Esophagus mucosa (tissue), 1 donor: ENCODE data around the gene HSD3B7. TPM values are rescaled to one million over a fixed set of nuclear protein-coding genes. Genes with fewer than 3 reads are reported as not detected.
A peak's percentile ranks its signal among the peaks of the same experiment; 100 is the strongest.

Experiments
- ATAC-seq: fragments of 200-7000 bp; cut with Tn5 transposase; one replicate; pipeline ENCODE4 v1.9.1; 2020
- total RNA-seq: library from RNA; stranded (reverse); gene quantifications from one replicate; pipeline ENCODE4 v1.2.4, GENCODE V29; 2023
- donor health status: DM: yes; HTN: yes; CAD: no.

The HSD3B7 gene
- total RNA-seq, 1 donor from 2014 or later: 14.5 TPM

DNA sequence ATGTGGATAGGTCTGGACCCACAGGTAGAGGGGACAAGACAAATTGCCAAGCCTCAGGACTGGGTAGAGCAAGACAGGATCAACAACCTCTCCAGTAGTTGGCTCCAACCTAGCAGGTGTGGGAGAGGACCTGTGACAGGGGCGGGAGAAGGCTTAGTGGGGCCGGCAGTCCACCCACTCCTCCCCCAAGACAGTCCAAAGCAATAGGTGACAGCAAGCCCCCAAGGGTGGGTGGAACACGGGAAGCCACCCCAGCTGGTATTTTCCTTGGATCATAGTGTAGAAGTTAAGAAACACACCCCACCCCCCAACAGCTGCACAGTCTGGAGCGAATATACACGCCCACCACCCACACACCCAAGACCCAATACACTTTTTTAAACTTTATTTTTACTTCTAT is 44.3 kb downstream of the HSD3B7 start:
- ATAC-seq: no peak

DNA sequence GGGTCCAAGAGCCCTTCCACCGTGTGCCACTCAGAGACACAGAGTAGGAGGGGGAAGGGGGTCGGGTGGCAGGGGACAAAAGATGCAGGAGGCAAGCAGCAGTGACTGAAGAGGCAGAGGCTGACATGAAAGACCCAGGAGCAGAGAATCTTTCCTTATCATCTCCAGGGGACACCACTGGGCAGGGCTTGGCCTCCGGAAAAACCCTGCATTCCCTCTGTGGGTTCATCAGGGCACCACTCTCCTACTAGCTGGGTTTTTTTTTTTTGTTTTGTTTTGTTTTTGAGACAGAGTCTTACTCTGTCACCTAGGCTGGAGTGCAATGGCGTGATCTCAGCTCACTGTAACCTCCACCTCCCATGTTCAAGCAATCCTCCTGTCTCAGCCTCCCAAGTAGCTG is 46.3 kb downstream of the HSD3B7 start:
- no peak for ATAC-seq

GRCh38 chr16:31032736-31033708 is 48.0 kb downstream of the HSD3B7 start, which contains the start of gene STX4:
STX4 (plus strand) TSS chr16:31033558; CDS start chr16:31033806, 248 bp downstream.
- peak; percentile 92 for ATAC-seq

- ATAC-seq: peak; percentile 74
Measured at GRCh38 chr16:31033709-31034492, 48.9 kb downstream of the HSD3B7 start.

- ATAC-seq: no peak
Measured at GRCh38 chr16:31036691-31037090, 51.7 kb downstream of the HSD3B7 start.

Other genes with a start within 250 kb of the HSD3B7 start
- gene PHKG2, start 236.8 kb upstream of the HSD3B7 start, total RNA-seq: 16.9 TPM
- 2.2 TPM for gene CFAP119, start 223.1 kb upstream of the HSD3B7 start, total RNA-seq
- gene RNF40, start 222.9 kb upstream of the HSD3B7 start, total RNA-seq: 56.8 TPM
- gene ZNF629, start 198.0 kb upstream of the HSD3B7 start, total RNA-seq: 4.7 TPM
- gene BCL7C, start 91.1 kb upstream of the HSD3B7 start, total RNA-seq: 30.5 TPM
- 2.3 TPM for gene CTF1, start 88.6 kb upstream of the HSD3B7 start, total RNA-seq
- 19.2 TPM for gene FBXL19, start 61.6 kb upstream of the HSD3B7 start, total RNA-seq
- 9.8 TPM for gene ORAI3, start 36.1 kb upstream of the HSD3B7 start, total RNA-seq
- gene SETD1A, start 27.5 kb upstream of the HSD3B7 start, total RNA-seq: 8.2 TPM
- 0.80 TPM for gene STX1B, start 25.4 kb downstream of the HSD3B7 start, total RNA-seq
- 42.8 TPM for gene STX4, start 48.4 kb downstream of the HSD3B7 start, total RNA-seq
- 5.3 TPM for gene ZNF668, start 89.0 kb downstream of the HSD3B7 start, total RNA-seq
- 9.0 TPM for gene ZNF646, start 89.2 kb downstream of the HSD3B7 start, total RNA-seq
- gene PRSS53, start 103.7 kb downstream of the HSD3B7 start, total RNA-seq: 0.48 TPM
- gene VKORC1, start 109.6 kb downstream of the HSD3B7 start, total RNA-seq: 22.3 TPM
- 21.5 TPM for gene BCKDK, start 123.2 kb downstream of the HSD3B7 start, total RNA-seq
- gene KAT8, start 132.5 kb downstream of the HSD3B7 start, total RNA-seq: 25.5 TPM
- 59.3 TPM for gene PRSS8, start 150.5 kb downstream of the HSD3B7 start, total RNA-seq
- gene PRSS36, start 164.9 kb downstream of the HSD3B7 start, total RNA-seq: 1.5 TPM
- gene FUS, start 194.9 kb downstream of the HSD3B7 start, total RNA-seq: 127 TPM
- gene PYCARD, start 217.6 kb downstream of the HSD3B7 start, total RNA-seq: 75.6 TPM
- 0.04 TPM for gene TRIM72, start 228.9 kb downstream of the HSD3B7 start, total RNA-seq
- not detected for gene PYDC1, start 231.9 kb downstream of the HSD3B7 start, total RNA-seq